ENCODE measurements around the gene MED13L.

DNA sequence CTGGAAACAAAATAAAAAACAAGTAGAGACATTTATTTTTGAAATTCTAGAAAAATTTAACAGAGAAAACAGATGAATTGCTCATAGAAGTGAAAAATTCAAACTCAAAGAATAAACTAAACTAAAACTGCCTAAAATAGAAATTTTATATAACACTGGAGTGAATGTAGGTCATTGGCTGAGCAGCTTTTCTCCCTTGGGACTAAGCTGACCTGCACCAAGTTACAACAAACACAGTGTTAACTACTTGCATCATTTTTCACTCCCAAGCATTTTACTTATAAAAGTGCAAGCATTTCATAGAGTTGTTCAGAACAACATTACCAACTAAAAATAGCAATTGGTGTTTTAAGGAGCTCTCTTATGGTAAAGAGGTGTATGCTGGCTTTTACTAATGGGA is 298.1 kb downstream of the MED13L start:
- TF ChIP-seq EZH2 (IDR thresholded peaks at IDR 0.05; ENCODE audit: insufficient read depth, poor library complexity, severe bottlenecking), result no peak
- no peak for TF ChIP-seq EZH2phosphoT487 (IDR thresholded peaks at IDR 0.05; ENCODE audit: insufficient read depth, low read depth)
